Measurements from ENCODE around the gene MAD1L1. TPM values are rescaled to one million over a fixed set of nuclear protein-coding genes. Genes with fewer than 3 reads are reported as not detected.
A peak's percentile ranks its signal among the peaks of the same experiment; 100 is the strongest.

The MAD1L1 gene
- total and polyA plus RNA-seq, 2 of the 13 experiments (the other 11 are each of a cell fraction or from before 2014, with no cell fraction given) = 17.4 to 64.7 TPM

GRCh38 chr7:2232766-2233520 is at the start of gene MAD1L1 (continued):
- TF ChIP-seq EHMT2 (IDR thresholded peaks at IDR 0.05; ENCODE audit: borderline replicate concordance, low read depth, low read length) (no peak), MED13 (CRISPR knock-in tag; IDR thresholded peaks at IDR 0.05) (no peak), ZKSCAN8 (CRISPR knock-in tag; IDR thresholded peaks at IDR 0.05; ENCODE audit: borderline replicate concordance) (no peak), RAD21 (CRISPR knock-in tag; IDR thresholded peaks at IDR 0.05) (peak; percentile 55; the same call in 1 of the 2 replicates), ZNF724P (CRISPR knock-in tag; IDR thresholded peaks at IDR 0.05; ENCODE audit: borderline replicate concordance) (no peak), ATF6 (CRISPR knock-in tag; conservative IDR thresholded peaks at IDR 0.05) (no peak), ZNF572 (CRISPR knock-in tag; IDR thresholded peaks at IDR 0.05) (0 out of 2 replicates have a peak, but pooled peaks have one; percentile 36), RNF2 (conservative IDR thresholded peaks at IDR 0.05; ENCODE audit: low read depth) (no peak), POLR2AphosphoS5 (IDR thresholded peaks at IDR 0.05; ENCODE audit: low read depth, low read length) (peak; percentile 51; the same call in 1 of the 2 replicates), ZNF761 (CRISPR knock-in tag; conservative IDR thresholded peaks at IDR 0.05) (no peak), ZBTB2 (CRISPR knock-in tag; IDR thresholded peaks at IDR 0.05; ENCODE audit: low read depth) (no peak), PCBP1 (IDR thresholded peaks at IDR 0.05; ENCODE audit: borderline replicate concordance, low read depth, low read length) (no peak), ZNF17 (CRISPR knock-in tag; IDR thresholded peaks at IDR 0.05) (no peak), SNAPC5 (CRISPR knock-in tag; IDR thresholded peaks at IDR 0.05; ENCODE audit: borderline replicate concordance) (no peak), DRAP1 (CRISPR knock-in tag; IDR thresholded peaks at IDR 0.05) (peak; percentile 60; the same call in 1 of the 2 replicates), REXO4 (CRISPR knock-in tag; IDR thresholded peaks at IDR 0.05; ENCODE audit: borderline replicate concordance) (no peak), ZKSCAN5 (CRISPR knock-in tag; IDR thresholded peaks at IDR 0.05) (no peak), ZNF598 (CRISPR knock-in tag; IDR thresholded peaks at IDR 0.05; ENCODE audit: borderline replicate concordance) (0 out of 2 replicates have a peak, but pooled peaks have one; percentile 32), CBX5 (CRISPR knock-in tag; IDR thresholded peaks at IDR 0.05; ENCODE audit: borderline replicate concordance) (peak; percentile 76; the same call in 1 of the 2 replicates), ZNF281 (CRISPR knock-in tag; IDR thresholded peaks at IDR 0.05; ENCODE audit: borderline replicate concordance) (no peak), RFXAP (CRISPR knock-in tag; IDR thresholded peaks at IDR 0.05; ENCODE audit: borderline replicate concordance) (no peak), RELA (CRISPR knock-in tag; IDR thresholded peaks at IDR 0.05) (no peak), ZNF10 (CRISPR knock-in tag; IDR thresholded peaks at IDR 0.05; ENCODE audit: borderline replicate concordance, low read depth) (no peak), HCFC1 (IDR thresholded peaks at IDR 0.05; ENCODE audit: low read depth, low read length) (no peak)

Measured in HepG2 (cell line).